Measurements from ENCODE around the gene CASK. TPM values are rescaled to one million over a fixed set of nuclear protein-coding genes. Genes with fewer than 3 reads are reported as not detected.

Gene CASK
- total RNA-seq, 2 experiments from 2014 or later, result 39.9 to 44.6 TPM

DNA sequence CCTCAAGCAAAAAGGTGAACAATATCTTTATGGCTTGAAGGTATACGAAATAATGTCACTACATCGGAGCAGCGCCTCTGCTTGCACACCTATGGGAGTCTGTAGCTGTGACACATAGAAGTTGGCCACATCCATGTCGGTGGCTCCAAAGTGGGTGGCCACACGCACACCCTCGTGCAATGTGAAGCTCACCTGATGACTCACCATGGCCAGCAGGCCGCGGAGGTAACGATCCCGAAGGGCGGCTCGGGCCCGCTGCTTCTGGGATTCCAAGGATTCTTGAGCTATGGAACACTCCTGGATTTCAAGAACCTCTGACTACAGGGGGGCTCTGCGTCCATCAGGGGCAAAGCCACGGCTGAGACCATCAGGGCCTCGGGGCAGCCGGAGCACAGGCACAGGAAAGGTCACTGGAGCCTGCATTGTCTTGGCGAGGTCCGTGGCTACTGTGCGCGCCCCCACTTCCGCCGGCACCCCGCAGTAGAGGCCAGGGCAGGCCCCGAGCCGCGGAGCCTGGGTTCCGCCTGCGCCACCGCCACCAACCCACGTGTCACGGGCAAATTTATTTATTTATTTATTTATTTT is 451.0 kb downstream of the CASK start:
- intact Hi-C loops (cut with DNase I, micrococcal nuclease), result no loop called here
- POLR2A ChIA-PET, result no interaction called here
- Histone ChIP-seq H3K27ac (ENCODE audit: low read depth in 1 of 2, low read length in 2 of 2) (no peak overlapping the region), H3K36me3 (ENCODE audit: insufficient read depth, low read length) (no peaks in the 10 kb centered on the region), H3K27me3 (ENCODE audit: control insufficient read depth in 1 of 2, insufficient read depth in 2 of 2, low read length in 2 of 2) (no peaks in the 10 kb centered on the region), H3K4me1 (ENCODE audit: insufficient read depth, low read length) (no peaks in the 10 kb centered on the region), H3K4me3 (ENCODE audit: low read length) (no peak overlapping the region), H3K9me3 (ENCODE audit: control insufficient read depth in 1 of 2, insufficient read depth in 1 of 2, low read length in 2 of 2) (no peaks in the 10 kb centered on the region)
- CTCF ChIA-PET, result no interaction called here
- H3K4me3 Mint-ChIP-seq, result no peak overlapping the region
- H3K36me3 Mint-ChIP-seq (ENCODE audit: low read depth), result no peaks in the 10 kb centered on the region
- H3K4me1 Mint-ChIP-seq (ENCODE audit: low read depth), result no peaks in the 10 kb centered on the region
- no peak overlapping the region for H3K27ac Mint-ChIP-seq
- DNase-seq (no peak), ATAC-seq (ENCODE audit: poor library complexity) (no peak)
- TF ChIP-seq, protein P1, sequence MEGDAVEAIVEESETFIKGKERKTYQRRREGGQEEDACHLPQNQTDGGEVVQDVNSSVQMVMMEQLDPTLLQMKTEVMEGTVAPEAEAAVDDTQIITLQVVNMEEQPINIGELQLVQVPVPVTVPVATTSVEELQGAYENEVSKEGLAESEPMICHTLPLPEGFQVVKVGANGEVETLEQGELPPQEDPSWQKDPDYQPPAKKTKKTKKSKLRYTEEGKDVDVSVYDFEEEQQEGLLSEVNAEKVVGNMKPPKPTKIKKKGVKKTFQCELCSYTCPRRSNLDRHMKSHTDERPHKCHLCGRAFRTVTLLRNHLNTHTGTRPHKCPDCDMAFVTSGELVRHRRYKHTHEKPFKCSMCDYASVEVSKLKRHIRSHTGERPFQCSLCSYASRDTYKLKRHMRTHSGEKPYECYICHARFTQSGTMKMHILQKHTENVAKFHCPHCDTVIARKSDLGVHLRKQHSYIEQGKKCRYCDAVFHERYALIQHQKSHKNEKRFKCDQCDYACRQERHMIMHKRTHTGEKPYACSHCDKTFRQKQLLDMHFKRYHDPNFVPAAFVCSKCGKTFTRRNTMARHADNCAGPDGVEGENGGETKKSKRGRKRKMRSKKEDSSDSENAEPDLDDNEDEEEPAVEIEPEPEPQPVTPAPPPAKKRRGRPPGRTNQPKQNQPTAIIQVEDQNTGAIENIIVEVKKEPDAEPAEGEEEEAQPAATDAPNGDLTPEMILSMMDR (IDR thresholded peaks at IDR 0.05), result no peak
- no peaks in the 10 kb centered on the region for H3K9me3 Mint-ChIP-seq
- H3K27me3 Mint-ChIP-seq, result no peaks in the 10 kb centered on the region

- CTCF ChIA-PET, result no interaction called here
- Mint-ChIP-seq H3K4me1 (ENCODE audit: low read depth) (no peaks in the 10 kb centered on the region), H3K9me3 (no peaks in the 10 kb centered on the region)
Observed at GRCh38 chrX:41471786-41472185, 451.6 kb downstream of the CASK start.

GRCh38 chrX:41470706-41471105 is 452.6 kb downstream of the CASK start:
- no peak overlapping the region for H3K4me3 Mint-ChIP-seq
- ChIA-PET POLR2A (no interaction called here), CTCF (no interaction called here)
- no peaks in the 10 kb centered on the region for H3K27me3 Mint-ChIP-seq
- intact Hi-C loops (cut with DNase I, micrococcal nuclease), result no loop called here
- no peak overlapping the region for H3K27ac Mint-ChIP-seq
- TF ChIP-seq, protein P1 (IDR thresholded peaks at IDR 0.05), result no peak
- DNase-seq, result no peak
- H3K27ac ChIP-seq (ENCODE audit: low read depth in 1 of 2, low read length in 2 of 2), result no peak overlapping the region
- no peaks in the 10 kb centered on the region for H3K36me3 ChIP-seq (ENCODE audit: insufficient read depth, low read length)
- no peaks in the 10 kb centered on the region for H3K9me3 Mint-ChIP-seq
- H3K4me3 ChIP-seq (ENCODE audit: low read length), result no peak overlapping the region
- no peaks in the 10 kb centered on the region for H3K27me3 ChIP-seq (ENCODE audit: control insufficient read depth in 1 of 2, insufficient read depth in 2 of 2, low read length in 2 of 2)
- no peaks in the 10 kb centered on the region for H3K4me1 ChIP-seq (ENCODE audit: insufficient read depth, low read length)
- no peaks in the 10 kb centered on the region for H3K9me3 ChIP-seq (ENCODE audit: control insufficient read depth in 1 of 2, insufficient read depth in 1 of 2, low read length in 2 of 2)
- H3K4me1 Mint-ChIP-seq (ENCODE audit: low read depth), result no peaks in the 10 kb centered on the region
- no peak for ATAC-seq (ENCODE audit: poor library complexity)
- no peaks in the 10 kb centered on the region for H3K36me3 Mint-ChIP-seq (ENCODE audit: low read depth)

More at GRCh38 chrX:41471786-41472185, 451.6 kb downstream of the CASK start:
- H3K27ac Mint-ChIP-seq, result no peak overlapping the region
- no peak overlapping the region for H3K27ac ChIP-seq (ENCODE audit: low read depth in 1 of 2, low read length in 2 of 2)
- TF ChIP-seq, protein P1 (IDR thresholded peaks at IDR 0.05), result no peak
- H3K4me3 Mint-ChIP-seq, result no peak overlapping the region
- H3K4me1 ChIP-seq (ENCODE audit: insufficient read depth, low read length), result no peaks in the 10 kb centered on the region
- H3K4me3 ChIP-seq (ENCODE audit: low read length), result no peak overlapping the region
- POLR2A ChIA-PET, result no interaction called here
- intact Hi-C loops (cut with DNase I, micrococcal nuclease), result no loop called here
- no peaks in the 10 kb centered on the region for H3K27me3 ChIP-seq (ENCODE audit: control insufficient read depth in 1 of 2, insufficient read depth in 2 of 2, low read length in 2 of 2)
- no peaks in the 10 kb centered on the region for H3K9me3 ChIP-seq (ENCODE audit: control insufficient read depth in 1 of 2, insufficient read depth in 1 of 2, low read length in 2 of 2)
- ATAC-seq (ENCODE audit: poor library complexity) (no peak), DNase-seq (no peak)
- H3K27me3 Mint-ChIP-seq, result no peaks in the 10 kb centered on the region
- no peaks in the 10 kb centered on the region for H3K36me3 Mint-ChIP-seq (ENCODE audit: low read depth)
- H3K36me3 ChIP-seq (ENCODE audit: insufficient read depth, low read length), result no peaks in the 10 kb centered on the region
